Transverse colon (tissue), 4 donors: ENCODE measurements around the gene TTC28.

ENCODE experiments used
- EP300 ChIP-seq: sonication (generic); formaldehyde crosslinking; IDR thresholded peaks from one replicate; pipeline ENCODE4 v1.6.1; 2017; ENCODE audit warnings: antibody characterized with exemption, low read depth
- POLR2A ChIP-seq: fragments of 450-650 bp; IDR thresholded peaks from one replicate; pipeline ENCODE4 v1.6.1; 2016; ENCODE audit warnings: antibody characterized with exemption, mild to moderate bottlenecking, moderate library complexity
- POLR2AphosphoS5 ChIP-seq, 3 donors: sonication (generic); formaldehyde crosslinking; IDR thresholded peaks; one replicate each; pipeline ENCODE4 v1.6.1; 2016; ENCODE audit warnings: antibody characterized with exemption in 3 of 3
- TF ChIP-seq, protein P1 (sequence below), 5 experiments: fragments of 200-600 bp in 3 of 5; fragments of 450-650 bp in 2 of 5; sonication (generic) in 3 of 5; IDR thresholded peaks; 1 replicate in 2 of 5; 2 replicates in 3 of 5; pipeline ENCODE4 v1.5.1; 2016 to 2017; ENCODE audit warnings: antibody characterized with exemption in 5 of 5, inconsistent platforms in 3 of 5, mild to moderate bottlenecking in 2 of 5, moderate library complexity in 1 of 5

DNA sequence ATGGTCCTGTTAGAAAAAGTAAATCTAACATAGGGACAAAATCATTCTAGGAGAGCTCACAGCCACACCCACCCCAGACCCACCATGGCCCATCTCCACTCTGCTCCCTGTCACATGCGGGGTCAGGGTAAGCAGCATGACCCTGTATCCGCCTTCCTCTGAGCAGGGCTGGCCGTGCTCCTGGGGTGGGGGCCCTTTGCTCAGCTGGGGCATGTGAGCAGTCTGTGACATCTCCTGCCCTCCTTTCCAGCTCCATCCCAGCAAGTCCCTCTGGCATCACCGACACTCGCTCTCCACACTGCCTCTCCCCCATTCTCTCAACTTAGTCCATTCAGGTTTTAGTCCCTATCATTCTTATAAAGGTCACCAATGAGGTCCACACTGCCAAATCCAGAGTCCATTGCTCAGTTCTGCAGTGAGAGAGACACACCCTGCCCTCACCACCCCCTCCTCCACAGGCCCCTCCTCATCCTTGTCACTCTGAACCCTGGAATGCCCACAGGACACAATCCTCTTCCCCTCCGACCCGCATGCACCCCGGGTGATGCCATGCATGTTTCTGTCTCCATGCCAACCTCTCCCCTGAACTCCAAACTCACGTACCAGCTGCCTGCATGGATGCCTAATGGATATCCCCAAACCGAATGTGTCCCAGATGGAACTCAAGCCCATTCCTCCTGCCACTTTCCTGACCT lies 695.5 kb downstream of the TTC28 start:
- TF ChIP-seq POLR2A (no peak), EP300 (no peak), POLR2AphosphoS5 (IDR thresholded peaks at IDR 0.05) (no peak)
- TF ChIP-seq, protein P1, sequence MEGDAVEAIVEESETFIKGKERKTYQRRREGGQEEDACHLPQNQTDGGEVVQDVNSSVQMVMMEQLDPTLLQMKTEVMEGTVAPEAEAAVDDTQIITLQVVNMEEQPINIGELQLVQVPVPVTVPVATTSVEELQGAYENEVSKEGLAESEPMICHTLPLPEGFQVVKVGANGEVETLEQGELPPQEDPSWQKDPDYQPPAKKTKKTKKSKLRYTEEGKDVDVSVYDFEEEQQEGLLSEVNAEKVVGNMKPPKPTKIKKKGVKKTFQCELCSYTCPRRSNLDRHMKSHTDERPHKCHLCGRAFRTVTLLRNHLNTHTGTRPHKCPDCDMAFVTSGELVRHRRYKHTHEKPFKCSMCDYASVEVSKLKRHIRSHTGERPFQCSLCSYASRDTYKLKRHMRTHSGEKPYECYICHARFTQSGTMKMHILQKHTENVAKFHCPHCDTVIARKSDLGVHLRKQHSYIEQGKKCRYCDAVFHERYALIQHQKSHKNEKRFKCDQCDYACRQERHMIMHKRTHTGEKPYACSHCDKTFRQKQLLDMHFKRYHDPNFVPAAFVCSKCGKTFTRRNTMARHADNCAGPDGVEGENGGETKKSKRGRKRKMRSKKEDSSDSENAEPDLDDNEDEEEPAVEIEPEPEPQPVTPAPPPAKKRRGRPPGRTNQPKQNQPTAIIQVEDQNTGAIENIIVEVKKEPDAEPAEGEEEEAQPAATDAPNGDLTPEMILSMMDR (IDR thresholded peaks at IDR 0.05): no peak
